ENCODE measurements around the gene MEAF6. TPM values are rescaled to one million over a fixed set of nuclear protein-coding genes. Genes with fewer than 3 reads are reported as not detected.

The MEAF6 gene
- total RNA-seq, 1 donor from 2014 or later: 12.3 TPM

- Histone ChIP-seq H3K27me3 (no peaks in the 10 kb centered on the region), H3K9me3 (no peaks in the 10 kb centered on the region), H3K4me3 (no peak overlapping the region), H3K27ac (no peak overlapping the region), H3K4me1 (no peaks in the 10 kb centered on the region), H3K36me3 (no peaks in the 10 kb centered on the region)
- no peak for DNase-seq (ENCODE audit: low spot score in 2 of 2)
- intact Hi-C loops (cut with DNase I): loop anchor here (5.0 kb wide), 1 partner anchor 230 kb away; no protein-coding TSS in a partner anchor
- TF ChIP-seq CTCF (IDR thresholded peaks at IDR 0.05): no peak
Observed at GRCh38 chr1:37452416-37452815, 62.1 kb downstream of the MEAF6 start.

GRCh38 chr1:37449936-37450335 lies 64.6 kb downstream of the MEAF6 start:
- DNase-seq (ENCODE audit: low spot score in 2 of 2): no peak
- no peaks in the 10 kb centered on the region for H3K27me3 ChIP-seq
- H3K4me3 ChIP-seq: no peak overlapping the region
- no peaks in the 10 kb centered on the region for H3K4me1 ChIP-seq
- TF ChIP-seq CTCF (IDR thresholded peaks at IDR 0.05): no peak
- no peaks in the 10 kb centered on the region for H3K9me3 ChIP-seq
- no peaks in the 10 kb centered on the region for H3K36me3 ChIP-seq
- intact Hi-C loops (cut with DNase I): loop anchor here (5.0 kb wide), 1 partner anchor 232 kb away; no protein-coding TSS in a partner anchor
- H3K27ac ChIP-seq: no peak overlapping the region

- H3K36me3 ChIP-seq: no peaks in the 10 kb centered on the region
- H3K4me1 ChIP-seq: no peaks in the 10 kb centered on the region
- intact Hi-C loops (cut with DNase I): no loop called here
- DNase-seq (ENCODE audit: low spot score in 2 of 2): no peak
- no peaks in the 10 kb centered on the region for H3K9me3 ChIP-seq
- H3K27me3 ChIP-seq: no peaks in the 10 kb centered on the region
- H3K27ac ChIP-seq: no peak overlapping the region
- H3K4me3 ChIP-seq: no peak overlapping the region
- TF ChIP-seq CTCF (IDR thresholded peaks at IDR 0.05): no peak
Observed at GRCh38 chr1:37448691-37449417, 65.7 kb downstream of the MEAF6 start.

- H3K36me3 ChIP-seq: no peaks in the 10 kb centered on the region
- intact Hi-C loops (cut with DNase I): no loop called here
- no peak overlapping the region for H3K4me3 ChIP-seq
- H3K27me3 ChIP-seq: no peaks in the 10 kb centered on the region
- no peak for DNase-seq (ENCODE audit: low spot score in 2 of 2)
- no peaks in the 10 kb centered on the region for H3K4me1 ChIP-seq
- H3K27ac ChIP-seq: no peak overlapping the region
- no peak for TF ChIP-seq CTCF (IDR thresholded peaks at IDR 0.05)
- H3K9me3 ChIP-seq: no peaks in the 10 kb centered on the region
Observed at GRCh38 chr1:37448185-37448584, 66.4 kb downstream of the MEAF6 start.

- TF ChIP-seq CTCF (IDR thresholded peaks at IDR 0.05): no peak
- intact Hi-C loops (cut with DNase I): no loop called here
- Histone ChIP-seq H3K4me1 (no peaks in the 10 kb centered on the region), H3K4me3 (no peak overlapping the region), H3K36me3 (no peaks in the 10 kb centered on the region), H3K9me3 (no peaks in the 10 kb centered on the region), H3K27ac (no peak overlapping the region), H3K27me3 (no peaks in the 10 kb centered on the region)
- no peak for DNase-seq (ENCODE audit: low spot score in 2 of 2)
Observed at GRCh38 chr1:37446874-37447273, 67.7 kb downstream of the MEAF6 start.
